ENCODE measurements around the gene MXD4. TPM values are rescaled to one million over a fixed set of nuclear protein-coding genes. Genes with fewer than 3 reads are reported as not detected.
A peak's percentile ranks its signal among the peaks of the same experiment; 100 is the strongest.

Gene MXD4
- total RNA-seq, 1 experiment from 2014 or later = 22.0 TPM

- TF ChIP-seq JUND (IDR thresholded peaks at IDR 0.05) (no peak), EGR1 (IDR thresholded peaks at IDR 0.05; ENCODE audit: low read depth) (no peak), EZH2 (IDR thresholded peaks at IDR 0.05) (no peak), TCF7L2 (IDR thresholded peaks at IDR 0.05; ENCODE audit: borderline replicate concordance, extremely low read depth, insufficient read depth, insufficient read length) (no peak), CEBPB (IDR thresholded peaks at IDR 0.05; ENCODE audit: low read depth) (no peak), RAD21 (IDR thresholded peaks at IDR 0.05; ENCODE audit: low read depth) (no peak), POLR2AphosphoS5 (IDR thresholded peaks at IDR 0.05; ENCODE audit: low read depth, low read length) (no peak), CBX3 (IDR thresholded peaks at IDR 0.05; ENCODE audit: low read depth) (no peak), SIN3A (IDR thresholded peaks at IDR 0.05; ENCODE audit: low read depth) (no peak), YY1 (IDR thresholded peaks at IDR 0.05; ENCODE audit: extremely low read depth, insufficient replicate concordance, low read depth, low read length) (no peak), ZFX (IDR thresholded peaks at IDR 0.05) (no peak), SP1 (IDR thresholded peaks at IDR 0.05; ENCODE audit: low read depth) (no peak), EZH2phosphoT487 (IDR thresholded peaks at IDR 0.05; ENCODE audit: borderline replicate concordance) (no peak), SRF (IDR thresholded peaks at IDR 0.05; ENCODE audit: low read depth) (no peak), POLR2A (IDR thresholded peaks at IDR 0.05; ENCODE audit: borderline replicate concordance, extremely low read depth, insufficient read depth, insufficient read length) (no peak), ELF1 (IDR thresholded peaks at IDR 0.05; ENCODE audit: borderline replicate concordance, low read depth) (no peak), CTCF (IDR thresholded peaks at IDR 0.05 in 2 of 3, conservative IDR thresholded peaks at IDR 0.05 in 1 of 3; ENCODE audit: borderline replicate concordance in 1 of 3, insufficient read depth in 1 of 3, low read depth in 2 of 3, low read length in 2 of 3) (no peak)
- TF ChIP-seq, protein P1, sequence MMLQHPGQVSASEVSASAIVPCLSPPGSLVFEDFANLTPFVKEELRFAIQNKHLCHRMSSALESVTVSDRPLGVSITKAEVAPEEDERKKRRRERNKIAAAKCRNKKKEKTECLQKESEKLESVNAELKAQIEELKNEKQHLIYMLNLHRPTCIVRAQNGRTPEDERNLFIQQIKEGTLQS (IDR thresholded peaks at IDR 0.05) = no peak
- TF ChIP-seq, protein P2, sequence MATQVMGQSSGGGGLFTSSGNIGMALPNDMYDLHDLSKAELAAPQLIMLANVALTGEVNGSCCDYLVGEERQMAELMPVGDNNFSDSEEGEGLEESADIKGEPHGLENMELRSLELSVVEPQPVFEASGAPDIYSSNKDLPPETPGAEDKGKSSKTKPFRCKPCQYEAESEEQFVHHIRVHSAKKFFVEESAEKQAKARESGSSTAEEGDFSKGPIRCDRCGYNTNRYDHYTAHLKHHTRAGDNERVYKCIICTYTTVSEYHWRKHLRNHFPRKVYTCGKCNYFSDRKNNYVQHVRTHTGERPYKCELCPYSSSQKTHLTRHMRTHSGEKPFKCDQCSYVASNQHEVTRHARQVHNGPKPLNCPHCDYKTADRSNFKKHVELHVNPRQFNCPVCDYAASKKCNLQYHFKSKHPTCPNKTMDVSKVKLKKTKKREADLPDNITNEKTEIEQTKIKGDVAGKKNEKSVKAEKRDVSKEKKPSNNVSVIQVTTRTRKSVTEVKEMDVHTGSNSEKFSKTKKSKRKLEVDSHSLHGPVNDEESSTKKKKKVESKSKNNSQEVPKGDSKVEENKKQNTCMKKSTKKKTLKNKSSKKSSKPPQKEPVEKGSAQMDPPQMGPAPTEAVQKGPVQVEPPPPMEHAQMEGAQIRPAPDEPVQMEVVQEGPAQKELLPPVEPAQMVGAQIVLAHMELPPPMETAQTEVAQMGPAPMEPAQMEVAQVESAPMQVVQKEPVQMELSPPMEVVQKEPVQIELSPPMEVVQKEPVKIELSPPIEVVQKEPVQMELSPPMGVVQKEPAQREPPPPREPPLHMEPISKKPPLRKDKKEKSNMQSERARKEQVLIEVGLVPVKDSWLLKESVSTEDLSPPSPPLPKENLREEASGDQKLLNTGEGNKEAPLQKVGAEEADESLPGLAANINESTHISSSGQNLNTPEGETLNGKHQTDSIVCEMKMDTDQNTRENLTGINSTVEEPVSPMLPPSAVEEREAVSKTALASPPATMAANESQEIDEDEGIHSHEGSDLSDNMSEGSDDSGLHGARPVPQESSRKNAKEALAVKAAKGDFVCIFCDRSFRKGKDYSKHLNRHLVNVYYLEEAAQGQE (IDR thresholded peaks at IDR 0.05; ENCODE audit: low read depth) = no peak
- TF ChIP-seq, protein P3, sequence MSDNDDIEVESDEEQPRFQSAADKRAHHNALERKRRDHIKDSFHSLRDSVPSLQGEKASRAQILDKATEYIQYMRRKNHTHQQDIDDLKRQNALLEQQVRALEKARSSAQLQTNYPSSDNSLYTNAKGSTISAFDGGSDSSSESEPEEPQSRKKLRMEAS (IDR thresholded peaks at IDR 0.05) = no peak
- H3K4me1 ChIP-seq (ENCODE audit: control insufficient read depth in 1 of 2, insufficient read depth in 2 of 2, low read length in 2 of 2) = no peaks in the 10 kb centered on the region
- no peak overlapping the region for H3K4me2 ChIP-seq (ENCODE audit: low read length)
- no peaks in the 10 kb centered on the region for H3K27me3 ChIP-seq (ENCODE audit: insufficient read depth, low read length)
- H3K9me2 ChIP-seq (ENCODE audit: insufficient read depth) = no peaks in the 10 kb centered on the region
- no peaks in the 10 kb centered on the region for H3K79me2 ChIP-seq (ENCODE audit: insufficient read depth, low read length)
- H2AFZ ChIP-seq (ENCODE audit: low read depth, low read length, poor library complexity, severe bottlenecking) = no peak overlapping the region
- intact Hi-C loops (cut with micrococcal nuclease) = no loop called here
- no TSS peak for BruUV-seq (replicated peaks)
- H3K9ac ChIP-seq (ENCODE audit: low read length) = no peak overlapping the region
- no peaks in the 10 kb centered on the region for H4K20me1 ChIP-seq (ENCODE audit: insufficient read depth)
- no peaks in the 10 kb centered on the region for H3K9me3 ChIP-seq (ENCODE audit: control insufficient read depth in 1 of 2, insufficient read depth in 1 of 2, low read depth in 1 of 2, low read length in 2 of 2)
- no peak overlapping the region for H3K4me3 ChIP-seq (replicated peaks in 1 of 2; ENCODE audit: low read depth in 1 of 2, low read length in 2 of 2)
- no peak for DNase-seq (ENCODE audit: low read depth, low spot score)
- no peaks in the 10 kb centered on the region; a peak in 1 of 4 replicates for H3K36me3 ChIP-seq (ENCODE audit: control insufficient read depth in 1 of 2, insufficient read depth in 2 of 2, low read length in 2 of 2)
- ChIA-PET RAD21 (ENCODE audit: low non-redundant PET in 1 of 2, low total read pairs in 2 of 2, uncharacterized antibody in 2 of 2, unreplicated experiment in 2 of 2) (no interaction called here), POLR2A (no interaction called here), CTCF (no interaction called here)
- peak; percentile 46; the same call in 1 of the 2 replicates for ATAC-seq
- H3K27ac ChIP-seq (ENCODE audit: low read depth, low read length) = no peak overlapping the region
These were observed 44.0 kb upstream of the MXD4 start for GRCh38 chr4:2305766-2306501.
